ENCODE data around the gene RNLS.

RNLS gene

DNA sequence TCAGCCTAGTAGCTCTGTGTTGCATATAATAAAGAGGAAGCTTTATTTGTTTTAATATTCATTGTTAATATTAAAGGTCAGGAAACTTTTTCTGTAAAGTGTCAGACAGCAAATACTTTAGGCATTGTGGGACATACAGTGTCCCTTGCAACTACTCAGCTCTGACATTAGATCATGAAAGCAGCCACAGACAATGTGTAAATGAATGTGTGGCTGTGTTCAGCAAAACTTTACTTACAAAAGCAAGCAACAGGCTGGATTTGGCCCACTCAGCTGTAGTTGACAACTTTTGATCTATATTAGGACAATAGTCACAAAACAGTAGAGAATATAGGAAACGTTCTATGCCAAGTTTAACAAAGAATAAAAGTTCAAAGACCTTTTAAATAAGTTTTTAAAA is 173.3 kb downstream of the RNLS start:
- no peak overlapping the region for H3K4me3 ChIP-seq (ENCODE audit: low read depth, low read length)
- TF ChIP-seq, protein P1, sequence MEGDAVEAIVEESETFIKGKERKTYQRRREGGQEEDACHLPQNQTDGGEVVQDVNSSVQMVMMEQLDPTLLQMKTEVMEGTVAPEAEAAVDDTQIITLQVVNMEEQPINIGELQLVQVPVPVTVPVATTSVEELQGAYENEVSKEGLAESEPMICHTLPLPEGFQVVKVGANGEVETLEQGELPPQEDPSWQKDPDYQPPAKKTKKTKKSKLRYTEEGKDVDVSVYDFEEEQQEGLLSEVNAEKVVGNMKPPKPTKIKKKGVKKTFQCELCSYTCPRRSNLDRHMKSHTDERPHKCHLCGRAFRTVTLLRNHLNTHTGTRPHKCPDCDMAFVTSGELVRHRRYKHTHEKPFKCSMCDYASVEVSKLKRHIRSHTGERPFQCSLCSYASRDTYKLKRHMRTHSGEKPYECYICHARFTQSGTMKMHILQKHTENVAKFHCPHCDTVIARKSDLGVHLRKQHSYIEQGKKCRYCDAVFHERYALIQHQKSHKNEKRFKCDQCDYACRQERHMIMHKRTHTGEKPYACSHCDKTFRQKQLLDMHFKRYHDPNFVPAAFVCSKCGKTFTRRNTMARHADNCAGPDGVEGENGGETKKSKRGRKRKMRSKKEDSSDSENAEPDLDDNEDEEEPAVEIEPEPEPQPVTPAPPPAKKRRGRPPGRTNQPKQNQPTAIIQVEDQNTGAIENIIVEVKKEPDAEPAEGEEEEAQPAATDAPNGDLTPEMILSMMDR (IDR thresholded peaks at IDR 0.05; ENCODE audit: low read depth, low read length) = no peak

DNA sequence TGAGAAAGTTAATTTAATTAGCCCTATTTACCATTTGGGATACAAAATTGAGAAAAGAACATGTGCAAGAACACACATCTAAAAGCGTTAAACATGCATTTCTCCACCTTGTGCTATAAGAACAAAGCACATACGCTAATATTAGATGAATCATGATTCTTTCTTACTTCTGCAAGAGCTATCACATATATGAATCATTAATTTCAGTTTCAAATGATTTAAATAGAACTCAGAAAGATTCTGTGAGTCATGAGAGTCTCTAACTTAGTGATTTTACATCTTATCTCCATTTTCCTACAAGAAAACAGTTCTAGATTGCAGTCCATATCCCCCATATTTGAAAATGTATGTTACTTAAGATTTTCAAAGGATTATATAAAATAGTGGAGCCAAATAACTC is 173.9 kb downstream of the RNLS start:
- TF ChIP-seq, protein P1 (IDR thresholded peaks at IDR 0.05; ENCODE audit: low read depth, low read length) = no peak
- H3K4me3 ChIP-seq (ENCODE audit: low read depth, low read length) = no peak overlapping the region

DNA sequence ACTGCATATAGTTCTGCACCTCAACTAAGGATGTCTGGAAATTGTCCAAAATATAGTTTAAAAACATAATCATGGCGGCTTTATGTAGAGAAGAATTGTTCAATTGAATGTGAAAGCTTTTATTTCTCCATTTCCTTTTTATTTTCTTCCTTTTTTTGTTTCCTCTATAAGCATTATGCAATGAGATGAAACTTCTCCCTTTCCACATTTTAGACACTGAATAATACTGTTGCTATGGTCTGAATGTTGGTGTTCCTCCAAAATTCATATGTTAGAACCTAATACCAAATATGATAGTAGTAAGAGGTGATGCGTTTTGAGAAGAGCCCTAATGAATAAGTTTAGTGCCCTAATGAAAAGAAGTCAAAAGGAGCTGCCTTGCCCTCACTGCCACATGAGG is 175.0 kb downstream of the RNLS start:
- TF ChIP-seq, protein P1 (IDR thresholded peaks at IDR 0.05; ENCODE audit: low read depth, low read length) = no peak
- no peak overlapping the region for H3K4me3 ChIP-seq (ENCODE audit: low read depth, low read length)

DNA sequence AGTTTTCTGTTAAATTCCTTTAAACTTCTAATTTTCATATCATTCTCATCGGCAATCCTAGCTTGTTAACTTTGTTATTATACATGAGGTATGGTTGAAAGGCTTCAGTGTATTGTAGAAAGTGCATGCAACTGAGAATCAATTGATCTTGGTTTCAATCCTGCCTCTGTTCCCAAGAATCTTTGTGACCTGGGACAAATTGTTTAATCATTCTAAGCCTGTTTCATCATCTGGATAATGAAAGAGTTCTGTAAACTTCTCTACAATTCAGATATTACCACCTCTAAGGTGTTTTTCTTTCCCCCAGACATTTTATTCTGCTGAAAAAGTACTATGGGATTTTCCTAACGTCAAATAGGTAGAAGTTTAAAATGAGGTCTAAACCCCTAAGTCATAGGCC is 179.0 kb downstream of the RNLS start:
- H3K4me3 ChIP-seq (ENCODE audit: low read depth, low read length) = no peak overlapping the region
- TF ChIP-seq, protein P1 (IDR thresholded peaks at IDR 0.05; ENCODE audit: low read depth, low read length) = no peak

DNA sequence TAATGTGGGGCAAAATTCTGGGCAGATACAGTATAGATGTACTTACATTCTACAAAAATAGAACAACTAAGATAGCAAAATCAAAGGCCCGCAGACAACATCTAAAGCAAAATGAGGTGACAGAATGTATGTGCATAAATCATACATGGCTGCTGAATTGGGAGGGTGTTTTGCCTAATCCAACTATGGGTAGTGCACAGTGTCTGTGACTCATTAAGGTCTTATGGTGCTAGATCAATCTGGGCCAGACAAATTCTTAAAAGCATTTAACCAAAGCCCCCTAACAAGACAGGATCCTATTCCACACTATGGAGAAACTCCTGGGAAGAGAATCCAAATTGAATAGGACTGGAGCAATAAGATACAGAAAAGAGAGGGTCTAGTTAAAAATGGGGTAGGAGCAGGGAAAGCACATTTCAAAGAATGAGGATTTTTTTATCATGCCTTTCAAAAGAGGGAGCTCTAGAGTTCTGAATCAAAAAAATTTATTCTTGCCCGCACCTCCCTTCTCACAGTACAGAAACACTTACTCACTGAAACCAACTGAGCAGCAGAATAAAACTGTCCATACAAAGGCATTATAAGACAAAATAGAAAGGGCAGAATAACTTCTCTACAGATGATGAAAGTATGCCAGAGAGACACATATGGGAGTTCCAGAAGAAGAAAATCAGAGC is 181.3 kb downstream of the RNLS start:
- TF ChIP-seq, protein P1 (IDR thresholded peaks at IDR 0.05; ENCODE audit: low read depth, low read length) = no peak

DNA sequence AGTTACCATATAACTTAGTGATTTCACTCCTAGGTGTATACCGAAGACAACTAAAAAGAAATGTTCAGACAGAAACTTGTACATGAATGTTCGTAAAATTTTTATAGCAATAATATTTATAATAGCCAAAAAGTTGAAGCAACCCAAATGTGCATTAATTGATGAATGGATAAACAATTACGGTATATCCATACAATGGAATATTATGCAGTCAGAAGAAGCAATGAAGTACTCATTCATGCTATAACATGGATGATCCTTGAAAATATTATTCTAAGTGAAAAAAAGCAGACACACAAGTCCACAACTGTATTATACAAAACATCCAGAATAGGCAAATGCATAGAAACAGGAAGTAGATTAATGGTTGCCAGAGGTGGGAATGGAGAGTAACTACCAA is 183.9 kb downstream of the RNLS start:
- TF ChIP-seq, protein P1 (IDR thresholded peaks at IDR 0.05; ENCODE audit: low read depth, low read length) = no peak
- no peak overlapping the region for H3K4me3 ChIP-seq (ENCODE audit: low read depth, low read length)

More for the DNA sequence above, 181.3 kb downstream of the RNLS start:
- H3K4me3 ChIP-seq (ENCODE audit: low read depth, low read length) = no peak overlapping the region

DNA sequence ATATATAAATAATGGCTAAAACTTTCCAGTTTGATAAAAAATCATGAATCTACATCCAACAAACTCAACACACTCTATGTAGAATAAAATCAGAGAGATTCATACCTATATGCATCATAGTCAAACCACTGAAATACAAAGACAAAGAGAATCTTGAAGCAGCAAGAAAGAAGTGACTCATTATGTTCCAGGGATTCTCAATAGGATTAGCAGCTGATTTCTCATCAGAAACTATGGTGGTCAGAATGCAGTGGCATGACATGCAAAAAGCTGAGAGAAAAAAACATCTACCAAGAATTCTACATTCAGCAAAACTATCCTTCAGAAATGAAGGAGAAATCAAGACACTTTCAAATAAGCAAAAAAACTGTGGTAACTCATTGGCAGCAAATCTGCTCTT is 187.4 kb downstream of the RNLS start:
- TF ChIP-seq, protein P1 (IDR thresholded peaks at IDR 0.05; ENCODE audit: low read depth, low read length) = no peak
- no peak overlapping the region for H3K4me3 ChIP-seq (ENCODE audit: low read depth, low read length)

Measured in WI38 (cell line).